ENCODE measurements around the gene ITGAX. TPM values are rescaled to one million over a fixed set of nuclear protein-coding genes. Genes with fewer than 3 reads are reported as not detected.

The ITGAX gene
- polyA plus RNA-seq, 1 of the 3 experiments (the other 2 are of a cell fraction), result 0.66 TPM

GRCh38 chr16:31328322-31329052 lies 26.5 kb upstream of the ITGAX start (continued):
- no peak for TF ChIP-seq USF2 (IDR thresholded peaks at IDR 0.05; ENCODE audit: borderline replicate concordance, low read depth, low read length)
- no peak for TF ChIP-seq NRF1 (IDR thresholded peaks at IDR 0.05; ENCODE audit: low read depth, low read length)

- ChIA-PET POLR2A (no interaction called here), CTCF (no interaction called here)
- 19% methylated on average over 28 of the region's 39 CpGs for WGBS (ENCODE audit: low lambda C conversion rate)
- Histone ChIP-seq H3K36me3 (replicated peaks in 1 of 2; ENCODE audit: control insufficient read depth in 1 of 2, insufficient read depth in 2 of 2, low read length in 1 of 2) (no peaks in the 10 kb centered on the region), H3K27me3 (ENCODE audit: insufficient read depth) (peaks cover 50% of the 10 kb centered on the region), H2AFZ (ENCODE audit: low read depth) (no peak overlapping the region), H3F3A (replicated peaks; ENCODE audit: insufficient read depth) (no peaks in the 10 kb centered on the region), H3K27ac (ENCODE audit: low read depth in 2 of 2, low read length in 1 of 2) (no peak overlapping the region), H3K9me2 (no peaks in the 10 kb centered on the region), H3K4me1 (ENCODE audit: control insufficient read depth in 1 of 2, insufficient read depth in 2 of 2, low read depth in 1 of 2, low read length in 1 of 2) (no peaks in the 10 kb centered on the region), H3K4me3 (ENCODE audit: low read depth in 2 of 2, low read length in 1 of 2) (no peak overlapping the region), H3K79me2 (ENCODE audit: insufficient read depth) (no peaks in the 10 kb centered on the region), H3K4me2 (no peak overlapping the region), H4K20me1 (ENCODE audit: insufficient read depth) (no peaks in the 10 kb centered on the region), H3K9ac (no peak overlapping the region), H3K9me3 (no peaks in the 10 kb centered on the region)
- no peak for TF ChIP-seq IRF3 (IDR thresholded peaks at IDR 0.05; ENCODE audit: low read depth, low read length)
- no peak for TF ChIP-seq FOSL2 (IDR thresholded peaks at IDR 0.05; ENCODE audit: borderline replicate concordance, low read depth)
- TF ChIP-seq EP300 (IDR thresholded peaks at IDR 0.05; ENCODE audit: borderline replicate concordance in 1 of 2, low read depth in 1 of 2, low read length in 1 of 2), result no peak
- no peak for TF ChIP-seq SIN3A (IDR thresholded peaks at IDR 0.05; ENCODE audit: borderline replicate concordance, low read depth, low read length)
- no peak for TF ChIP-seq TCF12 (IDR thresholded peaks at IDR 0.05)
- no peak for TF ChIP-seq FOXM1 (IDR thresholded peaks at IDR 0.05; ENCODE audit: low read depth)
- no peak for TF ChIP-seq TAF1 (IDR thresholded peaks at IDR 0.05; ENCODE audit: borderline replicate concordance, low read depth, low read length)
- no peak for TF ChIP-seq USF2 (IDR thresholded peaks at IDR 0.05; ENCODE audit: borderline replicate concordance, low read depth, low read length)
- no peak for TF ChIP-seq MXI1 (IDR thresholded peaks at IDR 0.05; ENCODE audit: low read depth, low read length)
- DNase-seq, result no peak
Observed at GRCh38 chr16:31329671-31330552, 25.1 kb upstream of the ITGAX start.

Measured in SK-N-SH (cell line).